Non-pigmented ciliary epithelial cell (primary cell): ENCODE measurements around the gene KLHL26.
"Not testable (repeated sequence)": the region's sequence is repeated elsewhere in the genome, so short reads cannot be mapped to it uniquely, and the experiment has no call there.

Experiments used
- DNase-seq: peaks from one replicate; pipeline ENCODE4 v3.0.0-alpha.2; 2010; ENCODE audit warnings: low read depth

Gene KLHL26, protein sequence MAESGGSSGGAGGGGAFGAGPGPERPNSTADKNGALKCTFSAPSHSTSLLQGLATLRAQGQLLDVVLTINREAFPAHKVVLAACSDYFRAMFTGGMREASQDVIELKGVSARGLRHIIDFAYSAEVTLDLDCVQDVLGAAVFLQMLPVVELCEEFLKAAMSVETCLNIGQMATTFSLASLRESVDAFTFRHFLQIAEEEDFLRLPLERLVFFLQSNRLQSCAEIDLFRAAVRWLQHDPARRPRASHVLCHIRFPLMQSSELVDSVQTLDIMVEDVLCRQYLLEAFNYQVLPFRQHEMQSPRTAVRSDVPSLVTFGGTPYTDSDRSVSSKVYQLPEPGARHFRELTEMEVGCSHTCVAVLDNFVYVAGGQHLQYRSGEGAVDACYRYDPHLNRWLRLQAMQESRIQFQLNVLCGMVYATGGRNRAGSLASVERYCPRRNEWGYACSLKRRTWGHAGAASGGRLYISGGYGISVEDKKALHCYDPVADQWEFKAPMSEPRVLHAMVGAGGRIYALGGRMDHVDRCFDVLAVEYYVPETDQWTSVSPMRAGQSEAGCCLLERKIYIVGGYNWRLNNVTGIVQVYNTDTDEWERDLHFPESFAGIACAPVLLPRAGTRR

DNA sequence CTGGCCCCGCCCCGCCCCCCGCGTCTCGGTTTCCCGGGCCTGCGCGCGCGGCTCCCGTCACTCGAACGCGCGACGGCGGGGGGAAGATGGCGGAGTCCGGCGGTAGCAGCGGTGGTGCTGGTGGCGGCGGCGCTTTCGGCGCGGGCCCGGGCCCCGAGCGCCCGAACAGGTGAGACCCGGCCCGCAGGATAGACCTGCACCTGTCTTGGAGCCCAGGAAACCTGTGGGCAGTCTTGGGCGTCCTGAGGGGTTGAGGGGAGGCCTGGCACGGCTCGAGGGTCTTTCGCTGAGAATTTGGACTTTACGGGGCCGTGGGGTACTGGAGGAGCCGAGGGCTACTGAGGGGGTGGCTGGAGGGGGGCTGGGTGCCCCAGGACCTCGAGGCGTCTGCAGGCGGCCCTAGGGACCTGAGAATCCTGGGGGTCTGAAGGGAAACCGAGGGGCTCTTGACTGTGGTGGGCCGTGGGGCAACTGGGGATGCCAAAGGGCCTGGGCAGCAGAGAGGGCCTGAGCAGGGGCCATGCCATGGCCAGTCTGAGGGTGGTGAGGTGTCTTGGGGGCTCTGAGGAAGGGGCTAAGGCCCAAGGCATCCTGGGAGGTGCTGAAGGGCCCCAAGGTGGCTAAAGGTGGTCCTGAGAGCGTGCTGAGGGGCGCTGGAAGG is at the start of gene KLHL26:
Gene KLHL26 (plus strand): TSS at position 60 of the 661 bp plus-strand sequence. CDS start 27 bp downstream, at position 87.
- DNase-seq = no peak

DNA sequence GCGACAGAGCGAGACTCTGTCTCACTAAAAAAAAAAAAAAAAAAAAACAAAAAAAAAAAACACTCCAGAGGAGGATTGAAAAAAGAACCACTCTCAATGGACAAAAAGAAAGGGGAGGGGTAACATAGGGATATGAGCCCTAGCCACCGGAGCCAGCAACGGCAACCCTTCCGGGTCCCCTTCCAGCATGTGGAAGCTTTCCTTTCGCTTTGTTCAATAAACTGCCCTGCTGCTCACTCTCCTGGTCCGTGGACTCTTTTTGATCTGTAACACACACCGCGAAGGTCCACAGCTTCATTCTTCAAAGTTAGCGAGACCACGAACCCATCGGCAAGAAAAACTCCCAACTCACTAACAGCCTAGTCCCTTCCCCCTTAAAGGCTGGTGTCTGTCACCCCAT is 49.3 kb upstream of the KLHL26 start:
- DNase-seq = no peak

DNA sequence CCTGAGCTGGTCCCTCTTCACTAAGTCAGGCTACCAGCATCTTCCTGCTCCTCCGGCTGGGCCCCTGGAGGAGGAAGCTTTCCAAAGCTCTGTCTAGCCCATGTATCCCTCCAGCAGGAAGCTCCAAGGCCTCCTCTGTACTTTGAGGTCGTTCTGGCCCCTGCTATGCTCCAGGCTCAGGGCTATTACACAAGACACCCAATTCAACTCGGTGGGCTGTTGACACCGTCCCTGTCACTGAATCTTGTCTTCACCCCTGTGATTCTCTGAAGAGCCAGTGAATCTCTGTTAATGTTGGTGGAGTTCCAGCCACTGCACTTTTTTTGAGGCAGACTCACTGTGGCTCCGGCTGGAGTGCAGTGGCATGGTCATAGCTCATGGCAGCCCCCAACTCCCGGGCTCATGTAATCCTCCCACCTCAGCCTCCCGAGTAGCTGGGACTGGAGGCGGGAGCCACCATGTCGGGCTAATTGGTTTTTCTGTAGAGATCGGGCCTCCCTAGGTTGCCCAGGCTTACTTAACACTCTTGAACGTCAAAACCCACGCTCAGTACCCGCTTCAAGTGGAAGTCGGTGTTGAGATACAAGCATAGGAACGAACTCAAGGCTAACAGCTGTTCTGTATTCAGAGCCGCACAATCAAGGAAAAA is 48.7 kb upstream of the KLHL26 start:
- no peak for DNase-seq

DNA sequence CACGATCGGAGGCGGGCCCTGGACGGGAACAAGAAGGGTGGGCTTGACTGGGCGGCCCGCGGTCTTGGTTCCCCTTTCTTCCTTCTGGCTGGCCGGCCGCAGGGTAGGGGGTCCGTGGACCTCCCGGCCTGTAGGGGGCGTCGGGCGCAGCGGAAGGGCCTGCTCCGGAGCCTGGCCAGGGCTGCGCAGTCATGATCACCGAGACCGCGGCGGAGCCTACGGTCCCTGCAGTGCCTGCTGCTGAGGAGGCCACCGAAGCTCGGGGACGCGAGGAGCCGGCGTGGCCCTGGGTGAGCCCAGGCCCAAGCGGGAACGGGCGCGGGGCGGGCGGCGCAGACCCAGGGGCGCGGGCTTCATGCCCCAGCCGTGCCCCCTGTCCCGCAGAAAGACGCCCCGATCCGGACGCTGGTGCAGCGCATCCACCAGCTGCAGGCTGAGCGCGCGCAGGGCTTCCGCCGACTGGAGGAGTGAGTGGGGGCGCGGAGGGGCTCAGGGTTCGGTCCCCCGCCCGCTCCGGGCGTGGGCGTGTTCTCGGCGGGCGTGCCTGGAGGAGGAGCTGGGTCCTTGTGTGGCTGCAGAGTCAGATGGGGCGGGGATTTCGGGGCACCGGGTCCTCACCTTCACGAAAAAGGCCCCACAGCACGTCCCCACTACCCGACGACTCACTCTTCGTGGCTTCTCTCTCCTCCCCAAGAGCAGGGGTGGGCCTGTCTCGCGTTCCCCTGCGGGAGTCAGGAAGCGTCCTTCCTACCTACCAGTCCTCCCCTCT is 48.0 kb upstream of the KLHL26 start, which contains the start of gene REX1BD:
Gene REX1BD (plus strand): TSS at position 188 of the 769 bp plus-strand sequence. CDS start 4 bp downstream, at position 192.
- no peak for DNase-seq

DNA sequence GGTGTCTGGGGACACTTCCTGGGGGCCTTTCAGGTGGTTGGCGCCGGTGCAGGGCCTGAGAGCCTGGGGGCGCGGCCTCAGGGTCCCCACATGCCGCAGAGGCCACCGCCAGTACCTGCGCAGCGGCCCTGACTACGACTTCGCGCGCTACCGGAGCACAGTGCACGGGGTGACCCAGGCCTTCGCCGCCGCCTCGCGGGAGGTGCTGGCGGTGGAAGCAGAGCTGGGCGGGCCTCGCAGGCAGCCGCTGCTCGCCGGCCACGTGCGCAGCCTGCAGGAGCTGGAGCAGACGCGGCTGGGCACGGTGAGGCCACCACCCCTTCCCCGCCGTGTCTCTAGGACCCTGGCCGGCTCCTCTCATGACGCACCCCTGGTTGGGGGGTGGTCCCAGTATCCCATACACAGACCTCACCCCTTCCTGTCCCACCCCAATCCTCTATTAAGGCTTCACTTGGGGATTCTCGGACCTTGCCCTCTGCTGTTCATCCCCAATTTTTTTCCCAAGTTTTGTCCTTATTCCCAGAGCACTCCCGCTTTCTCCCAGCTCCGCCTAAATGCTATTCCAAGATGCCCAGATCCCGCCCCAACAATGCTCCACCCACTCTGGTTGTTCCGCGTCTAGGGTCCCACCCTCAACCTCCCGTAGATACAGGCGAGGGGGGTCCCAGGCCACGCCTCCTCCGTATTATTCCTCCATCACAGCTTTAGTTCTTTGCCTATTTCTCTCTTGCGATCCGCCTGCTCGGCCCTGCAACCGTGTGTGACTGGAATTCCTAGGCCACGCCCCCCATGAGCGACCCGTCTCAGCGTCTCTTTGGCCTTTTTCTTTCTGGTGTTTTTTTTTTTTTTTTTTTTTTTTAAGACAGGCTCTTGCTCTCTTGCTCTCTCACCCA is 47.2 kb upstream of the KLHL26 start:
- DNase-seq = no peak

DNA sequence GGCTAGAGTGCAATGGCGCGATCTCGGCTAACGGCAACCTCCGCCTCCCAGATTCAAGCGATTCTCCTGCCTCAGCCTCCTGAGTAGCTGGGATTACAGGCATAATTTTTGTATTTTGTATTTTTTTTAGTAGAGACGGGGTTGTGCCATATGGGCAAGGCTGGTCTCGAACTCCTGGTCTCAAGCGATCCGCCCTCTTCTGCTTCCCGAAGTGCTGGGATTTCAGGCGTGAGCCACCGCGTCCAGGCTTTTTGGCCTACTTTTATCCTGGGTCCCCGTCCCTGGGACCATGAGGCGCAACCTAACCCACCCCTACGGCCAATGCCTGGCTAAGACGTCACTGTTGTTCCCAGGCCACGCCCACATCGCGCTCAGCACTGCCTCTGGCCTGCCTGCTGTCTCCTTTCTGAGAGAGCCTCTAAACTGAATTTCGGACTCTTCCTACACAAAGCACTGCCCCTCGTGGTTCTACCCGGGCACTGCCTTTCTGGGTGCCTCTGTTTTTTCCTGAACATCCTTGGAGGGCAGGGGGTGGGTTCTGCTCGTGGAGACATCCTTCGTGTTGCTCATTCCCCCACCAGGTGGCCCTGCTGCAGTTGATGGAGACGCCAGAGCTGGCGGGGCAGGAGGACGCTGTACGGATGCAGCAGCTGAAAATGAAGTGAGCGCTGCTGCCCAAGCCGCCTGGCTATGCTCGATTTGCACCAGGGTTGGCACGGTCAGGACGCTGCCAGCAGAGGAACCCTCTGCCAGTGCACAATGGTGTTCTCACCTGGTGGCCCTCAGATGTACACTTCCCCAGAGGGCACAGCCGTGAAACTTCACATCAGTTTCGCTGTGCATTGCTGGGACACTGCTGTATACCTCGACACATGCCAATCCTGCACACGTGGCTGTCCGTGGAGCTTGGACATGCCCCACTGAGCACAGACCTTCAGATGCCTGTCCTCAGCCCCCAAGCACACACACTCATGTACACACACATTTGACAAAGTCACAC is 46.3 kb upstream of the KLHL26 start:
- peak; percentile 31 for DNase-seq

DNA sequence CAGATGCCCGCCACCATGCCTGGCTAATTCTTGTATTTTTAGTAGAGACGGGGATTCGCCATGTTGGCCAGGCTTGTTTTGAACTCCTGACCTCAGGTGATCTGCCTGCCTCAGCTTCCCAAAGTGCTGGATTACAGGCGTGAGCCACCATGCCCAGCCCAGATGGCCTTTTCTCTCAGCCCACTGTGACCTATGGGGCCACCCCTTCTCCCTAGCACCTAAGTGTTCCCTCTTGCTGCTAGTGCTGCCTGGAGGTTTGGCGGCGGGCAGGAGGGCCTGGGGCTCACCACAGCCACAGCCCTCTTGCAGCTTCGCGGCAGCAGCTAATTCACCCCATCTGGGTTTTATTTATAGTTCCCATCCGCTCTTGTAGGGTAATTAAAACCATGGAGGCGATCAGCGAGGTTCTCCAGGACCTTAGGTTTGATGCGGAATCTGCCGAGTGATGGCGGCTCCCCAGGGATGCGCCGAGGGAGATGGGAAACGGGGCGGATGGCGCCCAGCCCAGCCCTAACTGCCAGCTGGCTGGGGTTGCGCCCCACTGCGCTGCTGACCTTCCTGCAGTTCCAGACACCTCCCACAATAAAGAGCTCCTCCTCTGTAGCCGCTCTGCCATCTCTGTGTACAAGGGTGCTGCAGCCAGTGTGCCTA is 45.0 kb upstream of the KLHL26 start:
- DNase-seq = no peak

DNA sequence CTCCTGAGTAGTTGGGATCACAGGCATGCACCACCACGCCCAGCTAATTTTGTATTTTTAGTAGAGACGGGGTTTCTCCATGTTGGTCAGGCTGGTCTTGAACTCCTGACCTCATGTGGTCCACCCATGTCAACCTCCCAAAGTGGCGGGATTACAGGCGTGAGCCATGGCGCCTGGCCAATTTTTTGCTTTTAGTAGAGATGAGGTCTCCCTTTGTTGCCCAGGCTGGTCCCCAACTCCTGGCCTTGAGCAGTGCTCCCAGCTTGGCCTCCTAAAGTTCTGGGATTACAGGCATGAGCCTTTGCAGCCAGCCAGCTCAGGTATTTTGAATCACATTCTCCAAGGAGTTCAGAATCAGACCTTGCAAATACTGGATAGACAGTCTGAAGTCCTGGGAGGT is 44.1 kb upstream of the KLHL26 start:
- DNase-seq = not testable (repeated sequence)

DNA sequence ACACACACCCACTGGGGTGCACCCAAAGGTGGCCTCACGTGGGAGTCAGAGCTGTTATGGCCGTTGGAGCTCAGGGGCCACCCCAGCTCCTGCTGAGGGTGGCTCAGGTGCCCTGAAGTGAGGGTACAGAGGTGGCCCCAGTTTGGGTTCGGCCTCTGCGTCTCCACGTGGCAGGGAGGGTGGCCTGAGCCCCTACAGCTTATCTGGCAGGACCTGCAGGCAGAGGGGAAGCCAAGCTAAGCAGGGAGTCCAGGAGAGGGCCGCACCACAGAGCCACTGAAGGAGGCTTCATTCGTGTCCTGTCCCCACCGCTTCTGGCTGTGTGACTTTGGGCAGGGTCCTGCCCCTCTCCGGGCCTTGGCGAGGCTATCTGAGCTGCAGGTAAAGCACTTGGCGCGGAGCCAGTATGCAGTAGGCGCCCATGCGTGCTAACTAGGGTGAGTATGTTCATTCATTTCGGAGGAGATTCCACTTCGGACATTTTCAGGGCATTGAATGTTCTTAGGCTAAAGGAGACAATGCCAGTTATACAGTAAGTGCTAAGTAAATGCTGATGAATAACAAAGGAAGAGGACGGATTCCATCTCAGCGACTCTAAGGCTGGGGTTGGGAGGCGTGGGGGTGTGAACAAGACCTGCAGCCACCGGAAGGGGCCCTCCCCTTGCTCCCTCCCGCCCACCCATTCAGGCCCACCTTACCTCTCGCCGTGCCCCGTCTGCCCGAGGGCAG is 43.3 kb upstream of the KLHL26 start:
- DNase-seq = no peak

DNA sequence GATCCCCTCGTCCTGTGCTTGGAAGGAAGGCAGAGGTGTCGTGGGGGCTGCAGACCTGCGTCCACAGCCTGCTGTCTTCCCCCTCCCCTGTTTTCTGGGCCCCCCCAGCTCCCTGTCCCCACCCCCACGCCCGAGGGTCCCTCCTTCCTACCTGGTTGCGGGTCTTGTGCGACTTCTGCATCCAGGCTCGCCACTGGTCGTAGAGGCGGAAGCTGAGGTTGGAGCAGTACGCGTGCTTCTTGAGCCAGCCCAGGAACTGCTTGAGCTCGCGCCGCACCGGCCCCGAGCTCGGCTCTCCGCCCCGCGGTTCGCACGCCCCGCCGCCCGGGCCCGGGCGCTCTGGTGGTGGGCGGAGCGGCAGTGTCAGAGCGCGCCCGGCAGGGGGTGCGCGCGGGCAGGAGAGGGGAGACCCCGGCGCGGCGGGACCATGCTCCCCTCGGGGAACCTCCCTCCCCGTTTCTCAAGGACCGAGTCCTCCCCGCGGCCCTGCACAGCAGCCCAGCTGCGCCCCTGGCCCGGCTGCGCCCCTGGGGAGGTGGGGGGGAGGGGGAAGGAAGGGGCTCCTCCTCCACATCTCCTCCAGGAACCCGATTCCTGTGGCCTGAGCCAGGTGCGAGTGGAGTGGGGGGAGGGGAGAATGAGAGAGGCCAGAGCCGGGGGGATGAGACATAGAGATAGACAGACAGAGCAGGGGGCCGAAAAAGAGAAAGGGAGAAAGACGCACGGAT is 42.6 kb upstream of the KLHL26 start:
- DNase-seq = no peak

DNA sequence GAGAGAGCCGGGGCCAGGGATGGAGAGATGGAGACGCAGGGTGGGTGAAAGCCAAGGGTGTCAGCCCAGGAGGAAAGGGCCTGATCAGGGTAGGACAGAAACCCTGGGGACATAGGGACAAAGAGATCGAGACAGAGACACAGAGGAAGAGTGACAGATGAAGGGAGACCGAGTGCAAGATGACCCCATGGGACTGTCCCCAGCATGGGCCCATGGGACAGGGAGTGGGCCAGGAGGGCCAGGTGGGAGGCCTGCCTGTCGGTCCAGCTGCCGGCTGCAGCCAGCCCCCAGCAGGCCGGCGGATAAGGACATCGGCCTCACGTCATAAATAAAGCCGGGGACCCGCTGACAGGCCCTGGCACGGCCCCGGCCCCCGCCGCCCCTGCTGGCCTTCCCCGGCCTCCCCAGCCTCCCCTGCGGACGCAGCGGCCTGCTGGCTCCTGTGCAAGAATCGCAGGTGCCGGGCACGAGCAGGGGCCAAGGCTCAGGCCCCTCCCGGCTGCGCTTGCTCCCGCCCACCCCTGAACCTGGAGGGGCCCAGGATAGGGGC is 41.9 kb upstream of the KLHL26 start:
- no peak for DNase-seq

DNA sequence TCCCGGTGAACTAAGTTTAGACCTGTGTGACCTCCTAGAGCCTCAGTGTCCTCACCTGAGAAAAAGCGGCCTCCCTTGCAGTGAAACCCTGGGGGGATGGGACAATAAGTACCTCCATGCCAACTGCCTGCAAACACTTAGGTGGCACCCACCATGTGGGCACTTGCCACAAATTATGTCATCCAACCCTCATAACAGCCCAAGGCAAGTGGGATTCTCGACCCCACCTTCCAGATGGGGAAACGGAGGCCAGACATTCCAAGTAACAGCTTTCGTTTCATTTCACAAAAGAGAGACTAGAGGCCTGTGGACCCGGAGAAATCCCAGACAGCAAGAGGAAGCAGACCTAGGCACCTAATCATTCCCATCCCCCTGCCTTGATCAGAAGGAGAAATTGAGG is 41.4 kb upstream of the KLHL26 start:
- no peak for DNase-seq

DNA sequence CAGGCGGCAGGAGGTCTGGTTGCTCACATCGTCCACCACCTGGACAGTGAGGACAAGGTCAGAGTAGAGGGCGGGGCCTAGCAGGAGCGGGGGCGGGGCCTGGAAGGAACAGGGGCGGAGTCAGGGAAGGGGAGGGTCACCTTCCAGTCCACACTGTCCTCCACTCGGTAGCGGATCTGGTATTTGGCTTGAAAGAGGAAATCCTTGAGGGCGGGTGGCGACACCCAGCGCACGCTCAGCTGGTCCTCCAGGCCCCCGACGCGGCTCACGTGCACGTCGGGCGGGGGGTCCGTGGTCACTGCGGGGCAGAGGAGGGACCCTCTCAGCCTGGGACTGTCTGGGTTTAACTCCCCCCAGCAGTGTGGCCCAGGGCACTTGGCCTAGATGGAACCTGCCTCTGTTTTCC is 40.1 kb upstream of the KLHL26 start:
- DNase-seq = no peak

DNA sequence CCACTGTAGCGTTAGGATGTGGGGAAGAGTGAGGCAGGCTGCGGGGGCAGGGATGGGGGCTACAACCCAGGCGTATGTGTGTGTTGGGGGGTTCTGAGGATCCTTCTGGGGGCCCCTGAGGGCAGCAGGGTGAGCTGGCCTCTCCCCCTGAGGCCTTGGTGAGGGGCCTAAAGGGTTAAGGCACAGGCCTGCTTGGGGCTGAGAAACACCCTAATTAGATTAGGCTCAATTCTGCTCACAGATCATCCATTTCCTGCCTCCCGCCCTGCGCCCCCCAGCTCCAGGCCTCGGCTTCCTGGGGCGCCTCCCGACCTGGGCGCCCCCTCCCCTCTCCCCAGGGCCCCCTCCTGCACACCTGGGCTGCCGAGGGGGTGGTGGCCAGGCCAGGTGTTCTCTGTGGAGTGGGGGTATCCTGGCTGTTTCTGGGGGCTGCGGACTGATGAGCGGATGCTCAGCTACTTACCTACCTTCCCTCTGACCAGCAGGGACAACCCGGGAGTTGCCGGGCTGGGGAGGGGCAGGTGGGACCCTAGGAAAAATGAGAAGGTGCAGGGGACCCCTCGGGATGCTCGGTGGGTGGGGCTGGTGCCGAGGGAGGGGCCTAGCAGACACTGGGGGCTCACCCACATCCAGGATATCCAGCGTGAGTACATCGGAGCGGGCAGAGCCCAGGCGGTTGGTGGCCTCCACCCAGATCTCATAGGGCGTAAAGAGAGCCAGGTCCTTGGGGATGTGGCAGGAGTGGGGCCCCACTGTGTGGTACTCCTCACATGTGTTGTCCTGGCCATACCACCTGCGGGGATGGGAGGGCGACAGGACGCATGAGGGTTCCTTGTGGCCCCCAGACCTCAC is 38.8 kb upstream of the KLHL26 start:
- DNase-seq = no peak

DNA sequence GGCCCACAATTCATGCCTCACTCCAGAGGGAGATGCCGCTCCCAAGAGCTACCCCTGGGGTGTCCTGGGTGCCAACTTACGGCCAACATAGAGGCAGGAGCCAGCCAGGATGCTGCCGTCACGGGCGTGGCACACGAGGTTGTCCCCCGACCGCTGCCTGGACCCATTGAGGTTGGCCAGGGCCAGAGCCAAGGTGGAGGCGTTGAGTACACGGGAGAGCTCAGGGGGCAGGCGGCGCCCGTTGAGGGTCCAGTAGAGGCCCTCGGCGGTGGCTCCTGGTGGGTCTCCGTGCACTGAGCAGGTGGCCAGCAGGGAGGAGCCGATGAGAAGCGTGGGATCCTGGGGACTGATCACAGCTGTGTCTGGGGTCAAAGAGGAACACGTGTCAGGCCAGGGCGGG is 37.3 kb upstream of the KLHL26 start:
- DNase-seq = no peak

DNA sequence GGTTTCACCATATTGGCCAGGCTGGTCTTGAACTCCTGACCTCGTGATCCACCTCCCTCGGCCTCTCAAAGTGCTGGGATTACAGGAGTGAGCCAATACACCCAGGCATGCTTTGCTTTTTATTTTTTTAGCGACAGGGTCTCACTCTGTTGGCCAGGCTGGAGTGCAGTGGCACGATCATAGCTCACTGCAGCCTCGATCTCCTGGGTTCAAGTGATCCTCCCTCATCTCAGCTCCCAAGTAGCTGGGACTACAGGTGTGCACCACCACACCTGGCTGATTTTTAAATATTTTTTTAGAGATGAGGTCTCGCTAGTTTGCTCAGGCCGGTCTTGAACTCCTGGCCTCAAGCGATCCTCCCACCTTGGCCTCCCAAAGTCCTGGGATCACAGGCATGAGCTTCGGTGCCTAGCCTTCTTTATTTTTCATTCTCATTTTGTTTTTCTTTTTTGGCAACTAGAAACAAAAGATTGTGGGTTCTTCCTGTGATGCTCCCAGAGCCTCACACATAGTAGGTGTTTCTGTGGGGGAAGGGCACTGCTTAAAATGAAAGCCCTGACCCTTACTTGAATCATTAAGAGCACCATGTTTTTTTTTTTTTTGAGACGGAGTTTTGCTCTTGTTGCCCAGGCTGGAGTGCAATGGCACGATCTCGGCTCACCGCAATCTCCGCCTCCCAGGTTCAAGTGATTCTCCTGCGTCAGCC is 36.0 kb upstream of the KLHL26 start:
- DNase-seq = not testable (repeated sequence)
